ENCODE data around the gene CCNF. TPM values are rescaled to one million over a fixed set of nuclear protein-coding genes. Genes with fewer than 3 reads are reported as not detected.

The CCNF gene
- total and polyA plus RNA-seq, 10 of the 15 experiments (the other 5 are each of a cell fraction or from before 2014, with no cell fraction given), result 4.0 to 63.2 (median 27.5) TPM

DNA sequence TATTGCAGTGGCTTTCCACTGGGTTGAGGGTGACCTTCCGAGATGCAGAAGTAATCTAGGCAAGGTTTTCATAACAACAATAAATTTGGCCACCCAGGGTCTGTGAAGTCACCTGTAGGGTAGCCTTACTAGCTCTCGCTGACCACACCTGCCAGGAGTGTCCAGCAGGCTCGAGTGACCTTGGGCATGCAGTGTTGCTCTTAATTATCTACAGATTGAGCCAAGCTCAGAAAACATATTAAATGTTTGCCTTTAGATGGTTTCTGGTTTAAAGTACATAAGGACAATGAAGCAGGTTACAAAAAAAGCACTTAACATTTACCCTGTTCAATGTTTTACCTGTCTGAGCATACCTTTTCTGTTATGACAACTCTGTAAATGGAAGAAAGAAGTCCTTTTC is 47.5 kb downstream of the CCNF start (continued):
- TF ChIP-seq NFXL1 (IDR thresholded peaks at IDR 0.05; ENCODE audit: borderline replicate concordance), result no peak
- no peak for TF ChIP-seq MEF2A (IDR thresholded peaks at IDR 0.05; ENCODE audit: insufficient read depth, low read depth, low read length)
- TF ChIP-seq, protein P1, sequence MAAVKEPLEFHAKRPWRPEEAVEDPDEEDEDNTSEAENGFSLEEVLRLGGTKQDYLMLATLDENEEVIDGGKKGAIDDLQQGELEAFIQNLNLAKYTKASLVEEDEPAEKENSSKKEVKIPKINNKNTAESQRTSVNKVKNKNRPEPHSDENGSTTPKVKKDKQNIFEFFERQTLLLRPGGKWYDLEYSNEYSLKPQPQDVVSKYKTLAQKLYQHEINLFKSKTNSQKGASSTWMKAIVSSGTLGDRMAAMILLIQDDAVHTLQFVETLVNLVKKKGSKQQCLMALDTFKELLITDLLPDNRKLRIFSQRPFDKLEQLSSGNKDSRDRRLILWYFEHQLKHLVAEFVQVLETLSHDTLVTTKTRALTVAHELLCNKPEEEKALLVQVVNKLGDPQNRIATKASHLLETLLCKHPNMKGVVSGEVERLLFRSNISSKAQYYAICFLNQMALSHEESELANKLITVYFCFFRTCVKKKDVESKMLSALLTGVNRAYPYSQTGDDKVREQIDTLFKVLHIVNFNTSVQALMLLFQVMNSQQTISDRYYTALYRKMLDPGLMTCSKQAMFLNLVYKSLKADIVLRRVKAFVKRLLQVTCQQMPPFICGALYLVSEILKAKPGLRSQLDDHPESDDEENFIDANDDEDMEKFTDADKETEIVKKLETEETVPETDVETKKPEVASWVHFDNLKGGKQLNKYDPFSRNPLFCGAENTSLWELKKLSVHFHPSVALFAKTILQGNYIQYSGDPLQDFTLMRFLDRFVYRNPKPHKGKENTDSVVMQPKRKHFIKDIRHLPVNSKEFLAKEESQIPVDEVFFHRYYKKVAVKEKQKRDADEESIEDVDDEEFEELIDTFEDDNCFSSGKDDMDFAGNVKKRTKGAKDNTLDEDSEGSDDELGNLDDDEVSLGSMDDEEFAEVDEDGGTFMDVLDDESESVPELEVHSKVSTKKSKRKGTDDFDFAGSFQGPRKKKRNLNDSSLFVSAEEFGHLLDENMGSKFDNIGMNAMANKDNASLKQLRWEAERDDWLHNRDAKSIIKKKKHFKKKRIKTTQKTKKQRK (IDR thresholded peaks at IDR 0.05; ENCODE audit: low read depth, low read length), result no peak

DNA sequence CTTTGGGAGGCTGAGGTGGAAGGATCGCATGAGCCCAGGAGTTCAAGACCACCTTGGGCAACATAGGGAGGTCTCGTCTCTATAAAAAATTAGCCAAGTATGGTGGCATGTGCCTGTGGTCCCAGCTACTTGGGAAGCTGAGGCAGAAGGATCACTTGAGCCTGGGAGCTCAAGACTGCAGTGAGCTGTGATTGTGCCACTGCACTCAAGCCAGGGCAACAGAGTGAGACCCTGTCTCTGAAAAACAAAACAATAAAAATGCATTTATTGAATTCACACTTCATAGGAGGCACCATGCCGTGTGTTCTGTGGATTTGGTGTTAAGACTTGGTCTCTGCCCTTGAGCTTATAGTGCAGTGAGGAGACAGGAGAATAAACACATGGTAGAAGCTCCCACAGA is 48.1 kb downstream of the CCNF start:
- H2AFZ ChIP-seq (ENCODE audit: control insufficient read depth, low read depth, low read length), result no peak overlapping the region
- H3K4me1 ChIP-seq (ENCODE audit: control insufficient read depth, insufficient read depth, low read length), result peaks cover 7% of the 10 kb centered on the region
- ChIA-PET SMC1A (ENCODE audit: uncharacterized antibody, unreplicated experiment) (no interaction called here), POLR2A (interaction anchor here (0.7 to 1.2 kb wide), 3 partner anchors 9 to 30 kb away, joined by 3 read pairs; no protein-coding TSS in a partner anchor), CTCF (interaction anchor here (1.5 to 2.3 kb wide), 2 partner anchors 10 to 46 kb away, joined by 5 to 10 read pairs; no protein-coding TSS in a partner anchor), RAD21 (ENCODE audit: unreplicated experiment) (interaction anchor here (1.3 kb wide), 1 partner anchor 9 kb away, joined by 3 read pairs; no protein-coding TSS in a partner anchor)
- H4K20me1 ChIP-seq (ENCODE audit: control insufficient read depth, insufficient read depth), result no peaks in the 10 kb centered on the region
- no peak overlapping the region for H3K27ac ChIP-seq (ENCODE audit: control insufficient read depth, insufficient read depth)
- TF ChIP-seq ZNF622 (IDR thresholded peaks at IDR 0.05) (no peak), BACH1 (IDR thresholded peaks at IDR 0.05; ENCODE audit: borderline replicate concordance) (no peak), EP300 (IDR thresholded peaks at IDR 0.05; ENCODE audit: borderline replicate concordance in 1 of 2, control insufficient read depth in 1 of 2, low read depth in 2 of 2, low read length in 2 of 2) (no peak), LARP7 (IDR thresholded peaks at IDR 0.05) (no peak), POU2F2 (IDR thresholded peaks at IDR 0.05; ENCODE audit: borderline replicate concordance, low read depth, low read length) (no peak)
- TF ChIP-seq, protein P2, sequence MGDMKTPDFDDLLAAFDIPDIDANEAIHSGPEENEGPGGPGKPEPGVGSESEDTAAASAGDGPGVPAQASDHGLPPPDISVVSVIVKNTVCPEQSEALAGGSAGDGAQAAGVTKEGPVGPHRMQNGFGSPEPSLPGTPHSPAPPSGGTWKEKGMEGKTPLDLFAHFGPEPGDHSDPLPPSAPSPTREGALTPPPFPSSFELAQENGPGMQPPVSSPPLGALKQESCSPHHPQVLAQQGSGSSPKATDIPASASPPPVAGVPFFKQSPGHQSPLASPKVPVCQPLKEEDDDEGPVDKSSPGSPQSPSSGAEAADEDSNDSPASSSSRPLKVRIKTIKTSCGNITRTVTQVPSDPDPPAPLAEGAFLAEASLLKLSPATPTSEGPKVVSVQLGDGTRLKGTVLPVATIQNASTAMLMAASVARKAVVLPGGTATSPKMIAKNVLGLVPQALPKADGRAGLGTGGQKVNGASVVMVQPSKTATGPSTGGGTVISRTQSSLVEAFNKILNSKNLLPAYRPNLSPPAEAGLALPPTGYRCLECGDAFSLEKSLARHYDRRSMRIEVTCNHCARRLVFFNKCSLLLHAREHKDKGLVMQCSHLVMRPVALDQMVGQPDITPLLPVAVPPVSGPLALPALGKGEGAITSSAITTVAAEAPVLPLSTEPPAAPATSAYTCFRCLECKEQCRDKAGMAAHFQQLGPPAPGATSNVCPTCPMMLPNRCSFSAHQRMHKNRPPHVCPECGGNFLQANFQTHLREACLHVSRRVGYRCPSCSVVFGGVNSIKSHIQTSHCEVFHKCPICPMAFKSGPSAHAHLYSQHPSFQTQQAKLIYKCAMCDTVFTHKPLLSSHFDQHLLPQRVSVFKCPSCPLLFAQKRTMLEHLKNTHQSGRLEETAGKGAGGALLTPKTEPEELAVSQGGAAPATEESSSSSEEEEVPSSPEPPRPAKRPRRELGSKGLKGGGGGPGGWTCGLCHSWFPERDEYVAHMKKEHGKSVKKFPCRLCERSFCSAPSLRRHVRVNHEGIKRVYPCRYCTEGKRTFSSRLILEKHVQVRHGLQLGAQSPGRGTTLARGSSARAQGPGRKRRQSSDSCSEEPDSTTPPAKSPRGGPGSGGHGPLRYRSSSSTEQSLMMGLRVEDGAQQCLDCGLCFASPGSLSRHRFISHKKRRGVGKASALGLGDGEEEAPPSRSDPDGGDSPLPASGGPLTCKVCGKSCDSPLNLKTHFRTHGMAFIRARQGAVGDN (IDR thresholded peaks at IDR 0.05), result no peak
- no peak overlapping the region for H3K9ac ChIP-seq (ENCODE audit: control insufficient read depth, insufficient read depth, low read length)
- no peaks in the 10 kb centered on the region for H3K36me3 ChIP-seq (ENCODE audit: control insufficient read depth in 2 of 2, insufficient read depth in 2 of 2, low read length in 1 of 2)
- H3K9me3 ChIP-seq (replicated peaks; ENCODE audit: control insufficient read depth, insufficient read depth, low read length), result no peaks in the 10 kb centered on the region
- no peaks in the 10 kb centered on the region for H3K27me3 ChIP-seq (replicated peaks in 1 of 2; ENCODE audit: control insufficient read depth in 2 of 2, insufficient read depth in 2 of 2, low read length in 1 of 2)
- FAIRE-seq (no peak), DNase-seq (ENCODE audit: low read depth, low spot score) (no peak), ATAC-seq (no peak)
- no peak overlapping the region for H3K4me3 ChIP-seq
- intact Hi-C loops (cut with micrococcal nuclease; ENCODE audit: unreplicated experiment) (no loop called here), in situ Hi-C loops (cut with MboI) (no loop called here)
- WGBS (ENCODE audit: insufficient coverage, insufficient replicate concordance, low lambda C conversion rate, missing lambda C conversion rate), result 81% methylated on average over 3 of the region's 3 CpGs
- H3K4me2 ChIP-seq (ENCODE audit: control insufficient read depth, insufficient read depth), result no peak overlapping the region
- H3K79me2 ChIP-seq (ENCODE audit: control insufficient read depth, insufficient read depth, low read length), result no peaks in the 10 kb centered on the region
- BruUV-seq (replicated peaks), result no TSS peak
